Spleen (tissue), 7 donors: ENCODE data around the gene SPATS2.

Source experiments
- CTCF ChIP-seq, 11 experiments: fragments of 200-600 bp in 7 of 11; fragments of 450-650 bp in 4 of 11; sonication (generic) in 4 of 11; IDR thresholded peaks in 8 of 11; conservative IDR thresholded peaks in 3 of 11; 1 replicate in 7 of 11; 2 replicates in 4 of 11; pipeline versions ENCODE4 v1.4.0 to v1.8.0; 2016 to 2021; ENCODE audit warnings: antibody characterized with exemption in 11 of 11, inconsistent platforms in 4 of 11, mild to moderate bottlenecking in 1 of 11
- POLR2A ChIP-seq, 3 donors: fragments of 450-650 bp; IDR thresholded peaks; one replicate each; pipeline ENCODE4 v1.5.1; 2017; ENCODE audit warnings: antibody characterized with exemption in 3 of 3, mild to moderate bottlenecking in 1 of 3
- donor health status: DM: no; HTN: no; CAD: no; lungs with moderate emphysema.
- donor health status: DM: no; HTN: no; CAD: no.
- donor health status: DM: no; HTN: no; CAD: no.

DNA sequence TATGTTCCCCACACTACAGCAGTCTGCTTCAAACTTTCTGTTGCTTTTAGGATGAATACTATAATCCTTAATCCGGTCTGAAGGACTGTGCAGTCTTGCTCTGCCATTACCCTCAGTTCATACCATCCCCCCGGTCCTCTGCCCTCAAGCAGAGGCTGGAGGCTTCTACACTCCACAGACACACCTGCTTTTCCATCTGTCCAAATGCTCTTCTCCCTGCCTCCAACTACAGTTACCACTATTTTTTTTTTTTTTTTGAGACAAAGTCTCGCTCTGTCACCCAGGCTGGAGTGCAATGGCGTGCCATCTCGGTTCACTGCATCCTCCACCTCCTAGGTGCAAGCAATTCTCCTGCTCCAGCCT, 152.3 kb downstream of the SPATS2 start:
- TF ChIP-seq POLR2A (IDR thresholded peaks at IDR 0.05) (no peak), CTCF (IDR thresholded peaks at IDR 0.05 in 8 of 11, conservative IDR thresholded peaks at IDR 0.05 in 3 of 11) (no peak)
